CD1c-positive myeloid dendritic cell (primary cell): ENCODE results near the gene PLEKHG1.

ENCODE experiments used
- DNase-seq: peaks from one replicate; pipeline ENCODE4 v3.0.0-alpha.2; 2016; ENCODE audit errors: extremely low spot score

PLEKHG1 gene

DNA sequence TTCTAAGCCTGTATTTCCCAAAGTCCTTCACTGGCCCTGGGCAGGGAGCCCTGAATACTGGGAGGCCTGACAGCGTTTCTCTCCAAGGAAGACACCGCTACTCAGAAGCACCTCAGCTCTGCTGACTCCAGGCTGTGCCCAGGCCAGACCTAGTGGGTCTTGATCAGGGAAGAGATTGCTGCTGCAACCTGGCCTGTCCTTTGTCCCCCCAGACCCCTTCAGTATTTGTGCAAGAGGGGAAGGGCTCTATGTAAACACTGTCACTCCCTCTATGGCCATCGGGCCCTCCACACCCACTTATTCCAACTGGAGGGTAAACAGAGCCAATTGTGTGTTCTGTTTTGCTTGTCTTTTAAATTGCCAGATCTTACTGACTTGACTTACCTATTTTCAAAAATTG lies 20.6 kb downstream of the PLEKHG1 start:
- no peak for DNase-seq

DNA sequence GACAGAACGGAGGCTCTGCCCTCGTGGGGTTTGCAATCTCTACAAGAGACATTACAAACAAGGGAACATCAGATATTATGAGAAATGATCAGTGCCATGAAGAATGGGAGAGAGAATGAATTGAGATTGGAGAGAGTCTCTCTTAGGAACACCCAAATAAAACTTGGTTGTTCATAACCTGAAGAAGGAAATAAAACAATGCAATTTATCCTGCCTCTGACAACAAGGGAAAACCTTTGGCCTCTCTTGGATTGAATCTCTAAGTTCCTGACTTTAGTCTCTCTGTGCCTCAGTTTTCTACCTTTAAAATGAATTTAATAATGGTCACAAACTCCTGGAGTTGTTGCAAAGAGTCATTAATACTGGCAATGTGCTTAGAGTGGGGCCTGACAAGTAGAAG lies 21.1 kb downstream of the PLEKHG1 start:
- DNase-seq, result no peak

DNA sequence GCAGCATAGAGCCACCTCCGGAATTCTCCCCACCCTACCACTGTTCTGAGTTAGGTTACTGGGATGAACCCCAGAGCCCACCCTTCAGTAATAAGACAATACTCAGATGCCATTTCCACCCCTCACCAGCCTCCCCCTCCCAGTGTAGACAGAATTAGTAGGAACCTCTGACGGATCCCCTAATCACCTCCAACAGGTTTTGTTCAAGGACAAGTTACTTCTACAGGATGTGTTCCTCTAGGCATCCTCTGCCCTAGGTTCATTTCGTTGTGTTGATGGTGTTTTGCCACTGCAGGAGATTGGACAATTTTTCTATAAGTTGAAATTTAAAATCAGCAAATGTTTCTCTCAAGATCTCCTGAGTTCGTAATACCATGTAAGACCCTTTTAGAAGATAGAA lies 22.8 kb downstream of the PLEKHG1 start:
- DNase-seq, result no peak

DNA sequence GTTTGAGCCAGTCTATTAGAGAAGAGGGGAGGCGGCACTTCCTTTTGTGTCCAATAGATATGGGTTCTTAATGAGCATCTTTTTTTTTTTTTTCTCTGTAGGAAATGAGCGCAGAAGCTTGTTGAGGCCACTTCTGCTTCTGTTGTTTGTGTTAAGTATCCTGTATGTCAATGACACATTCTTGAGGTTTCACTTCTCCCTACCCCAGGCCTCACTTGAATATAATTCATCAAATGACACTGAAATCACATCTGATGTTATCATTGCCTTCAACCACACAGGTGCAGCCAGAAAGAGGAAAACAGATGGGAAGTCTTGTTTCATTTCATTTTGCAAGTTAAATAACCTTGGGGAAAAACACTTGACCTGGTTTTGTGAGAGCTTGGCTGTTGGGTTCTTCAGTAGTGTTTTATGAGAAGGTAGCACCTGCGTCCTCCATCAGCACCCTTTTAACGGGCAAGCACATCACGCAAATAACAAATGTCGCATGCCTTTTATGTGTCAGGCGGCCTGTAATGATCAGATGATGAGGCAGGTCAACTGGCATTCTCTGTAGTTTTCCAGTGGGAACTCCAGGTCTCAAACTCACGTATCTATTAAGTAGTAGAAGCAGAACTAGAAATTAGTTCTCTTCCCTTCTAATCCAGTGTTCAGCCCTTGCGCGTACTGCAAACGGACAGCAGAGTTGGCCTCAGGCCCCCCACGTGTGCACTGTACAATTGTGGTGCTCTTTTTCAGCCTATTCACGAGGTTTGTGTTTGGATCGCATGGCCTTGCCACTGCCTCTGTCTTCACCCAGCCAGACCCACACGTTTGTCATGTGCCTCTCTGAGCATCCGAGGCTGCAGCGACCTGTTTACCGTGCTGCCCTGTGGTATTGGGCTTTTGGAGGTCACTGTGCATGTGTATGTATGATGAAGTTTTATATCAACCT lies 23.5 kb downstream of the PLEKHG1 start:
- peak; percentile 79 for DNase-seq

DNA sequence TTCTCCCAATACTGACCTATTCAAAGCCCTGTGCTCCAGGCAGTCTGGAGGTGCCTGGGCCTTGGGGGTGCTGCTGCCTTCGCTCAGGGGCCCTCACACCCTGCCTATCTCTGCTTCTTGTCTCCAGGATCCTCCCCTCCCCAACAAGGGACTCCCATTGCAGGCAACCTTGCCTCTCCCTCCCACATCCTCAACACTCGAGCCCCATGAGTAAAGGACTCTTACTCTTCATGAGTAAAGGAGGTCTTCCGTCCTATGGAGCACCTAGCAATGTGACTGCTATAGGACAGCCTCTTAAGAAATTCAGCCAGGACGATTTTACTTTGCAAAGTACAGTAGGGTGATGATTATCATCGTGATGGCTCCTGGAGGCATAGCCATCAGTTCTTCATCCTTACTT lies 24.5 kb downstream of the PLEKHG1 start:
- DNase-seq, result no peak

DNA sequence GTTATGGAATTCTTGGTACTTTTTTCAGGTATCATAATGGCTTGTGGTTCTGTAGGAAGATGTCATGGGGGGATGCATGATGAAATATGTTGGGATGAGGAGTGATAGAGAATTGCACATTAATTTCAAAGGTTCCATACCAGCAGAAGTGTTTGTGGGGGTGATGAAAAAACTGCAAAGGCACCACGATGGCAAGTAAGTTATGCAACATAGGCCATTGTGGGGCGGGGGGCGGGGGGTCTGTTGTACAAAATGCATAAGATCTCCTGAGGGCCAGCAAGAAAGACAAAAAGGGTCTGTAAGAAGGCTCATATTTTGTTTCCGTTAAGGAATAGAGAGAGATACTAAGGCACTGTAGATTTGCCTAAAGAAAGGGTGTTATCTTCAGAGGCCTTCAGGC lies 26.2 kb downstream of the PLEKHG1 start:
- no peak for DNase-seq

DNA sequence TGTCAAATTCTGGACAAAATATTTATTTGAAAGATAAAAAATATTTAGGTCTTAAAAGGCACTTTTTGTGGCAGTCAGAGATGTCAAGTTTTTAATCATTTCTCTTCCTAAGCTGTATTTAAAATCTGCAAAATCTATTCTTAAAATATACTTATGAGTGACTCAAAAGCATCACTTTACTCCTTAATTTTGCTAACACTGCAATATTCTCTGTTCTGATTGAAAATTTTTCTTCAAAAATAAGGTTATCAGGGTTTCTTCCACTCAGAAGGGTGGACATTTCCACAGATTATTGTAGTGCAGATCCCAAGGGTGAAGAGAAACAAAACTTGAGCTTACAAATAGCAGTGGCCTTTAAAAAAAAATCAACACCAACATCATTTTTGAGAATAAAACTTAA lies 27.5 kb downstream of the PLEKHG1 start:
- no peak for DNase-seq

DNA sequence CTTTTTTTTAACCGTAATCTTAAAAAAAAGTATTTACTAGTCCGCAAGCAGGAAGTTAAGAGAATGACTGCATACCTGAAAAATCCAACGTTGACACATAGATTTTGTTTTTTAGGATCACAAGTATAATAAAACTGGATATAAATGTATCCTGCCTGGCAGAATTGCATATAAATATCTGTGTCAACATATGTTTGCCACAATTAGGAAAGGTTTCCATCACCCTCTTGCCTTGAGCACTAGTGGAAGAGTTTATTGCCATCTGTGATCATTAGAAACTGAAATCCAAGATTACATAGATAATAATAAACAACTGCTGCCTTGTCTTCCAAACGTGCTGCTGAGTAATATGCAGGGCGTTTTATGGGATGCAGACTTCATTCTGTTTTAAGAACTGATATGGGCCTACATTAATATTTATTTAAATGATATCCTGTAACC lies 27.9 kb downstream of the PLEKHG1 start:
- no peak for DNase-seq

DNA sequence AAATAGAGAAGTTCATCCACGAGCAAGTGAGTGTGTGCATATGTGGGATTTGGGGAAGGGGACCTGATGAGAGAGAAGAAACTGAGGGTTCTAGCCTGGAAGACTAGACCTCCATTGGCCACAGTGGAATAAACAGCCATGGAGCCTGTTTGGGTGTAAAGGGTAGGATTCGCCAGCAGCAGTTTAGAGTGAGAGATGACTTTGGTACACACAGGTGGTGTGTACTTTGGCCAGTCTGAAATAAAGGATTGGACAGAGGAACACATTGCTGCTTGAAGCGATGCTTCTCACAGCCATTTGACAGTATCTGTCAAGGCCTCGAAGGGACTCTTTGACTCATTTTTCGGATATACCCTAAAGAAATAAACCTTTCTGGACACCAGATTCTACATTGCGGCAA lies 29.2 kb downstream of the PLEKHG1 start:
- DNase-seq, result no peak

DNA sequence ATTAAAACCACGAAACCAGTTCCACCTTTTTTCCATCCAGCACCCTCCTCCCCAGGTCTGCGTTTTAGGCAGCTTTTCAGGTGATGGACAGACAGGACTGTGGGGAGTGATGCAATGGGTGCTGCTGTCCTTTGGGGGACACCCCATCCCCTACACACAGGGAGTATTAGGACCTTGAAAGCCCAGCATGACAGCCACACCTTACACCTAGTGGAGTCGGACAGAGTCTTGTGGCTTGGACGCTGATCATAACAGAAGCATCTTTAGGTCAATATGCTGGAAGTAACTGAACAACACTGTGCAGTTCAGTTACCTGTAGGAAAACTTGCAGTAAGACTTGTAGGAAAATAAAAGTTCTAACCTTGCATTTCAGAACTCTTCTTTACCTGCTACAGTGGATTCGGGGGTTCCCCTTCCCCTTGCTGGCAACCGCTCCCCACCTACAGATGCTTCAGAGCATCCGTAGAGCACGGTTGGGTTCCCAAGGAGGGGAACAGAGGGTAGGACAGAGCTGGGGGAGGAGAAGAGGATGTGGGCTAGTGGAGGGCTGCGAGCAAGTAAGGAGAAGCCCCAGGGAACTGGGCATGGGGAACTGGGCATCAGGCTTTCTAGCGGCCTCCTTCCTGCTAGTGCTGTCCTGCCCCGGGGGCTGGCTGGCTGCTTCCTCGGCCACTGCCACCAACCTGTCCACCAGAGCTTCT lies 31.7 kb downstream of the PLEKHG1 start:
- no peak for DNase-seq

DNA sequence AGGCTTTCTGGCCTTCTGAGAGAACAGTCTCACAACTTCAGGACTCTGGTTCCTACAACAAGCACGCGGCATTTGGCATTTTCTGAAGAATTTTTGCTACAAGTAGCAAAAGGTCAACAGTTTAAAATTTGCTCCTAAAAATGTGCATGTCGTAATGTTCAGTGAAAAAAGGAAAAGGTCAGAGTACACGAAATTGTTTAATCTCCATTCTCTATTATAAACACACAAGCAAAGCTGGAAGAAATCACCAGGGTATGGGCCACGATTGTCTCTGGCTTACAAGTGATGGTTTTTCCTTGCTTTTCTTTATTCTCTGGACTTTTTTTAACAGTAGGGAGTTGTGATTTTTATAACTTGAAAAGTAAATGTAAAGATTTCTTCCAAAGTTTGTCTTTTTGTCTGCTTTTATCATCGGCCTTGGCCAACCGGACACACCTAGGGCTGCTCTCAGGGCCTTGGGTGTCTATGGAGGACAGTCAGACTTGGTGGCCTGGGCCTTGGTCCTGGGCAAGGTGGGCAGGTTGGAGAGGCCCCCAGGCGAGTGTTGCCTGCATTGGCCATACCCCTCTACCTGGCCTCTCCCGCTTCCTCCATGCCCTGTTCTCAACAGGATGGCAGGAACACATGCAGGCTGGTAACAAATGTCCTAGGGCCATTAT lies 32.4 kb downstream of the PLEKHG1 start:
- no peak for DNase-seq

DNA sequence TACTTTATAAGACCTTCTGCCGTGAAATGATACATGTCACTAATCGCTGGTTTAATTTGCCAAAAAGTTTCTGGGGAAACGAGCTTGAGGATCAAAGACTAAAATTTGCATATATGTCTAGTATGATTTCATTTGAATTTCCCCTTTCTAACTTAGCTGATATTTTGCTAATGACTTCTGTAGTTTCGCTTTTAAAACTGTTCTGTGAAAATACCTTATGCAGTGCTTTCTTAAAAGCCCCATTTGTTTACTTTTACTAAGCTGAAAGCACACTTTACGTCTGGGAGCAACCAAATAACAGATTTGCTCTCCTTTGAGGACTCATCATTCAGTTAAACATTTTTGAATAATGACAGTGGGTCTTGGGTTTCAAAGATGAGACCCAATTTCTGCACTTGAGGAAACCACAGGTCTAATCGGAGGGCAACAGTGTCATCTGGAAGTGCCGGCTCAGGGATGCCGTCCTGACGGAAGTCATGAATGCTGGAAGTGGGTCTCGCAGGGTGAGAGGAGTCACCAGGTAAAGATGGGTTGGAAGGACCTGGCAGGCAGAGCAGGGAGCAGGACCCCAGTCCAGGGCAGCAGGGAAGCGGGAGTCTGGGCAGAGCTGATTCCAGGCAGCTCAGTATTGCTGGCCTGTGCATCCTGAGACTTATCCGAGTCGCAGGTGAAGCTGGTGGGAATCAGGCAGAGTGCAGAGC lies 33.2 kb downstream of the PLEKHG1 start:
- no peak for DNase-seq

DNA sequence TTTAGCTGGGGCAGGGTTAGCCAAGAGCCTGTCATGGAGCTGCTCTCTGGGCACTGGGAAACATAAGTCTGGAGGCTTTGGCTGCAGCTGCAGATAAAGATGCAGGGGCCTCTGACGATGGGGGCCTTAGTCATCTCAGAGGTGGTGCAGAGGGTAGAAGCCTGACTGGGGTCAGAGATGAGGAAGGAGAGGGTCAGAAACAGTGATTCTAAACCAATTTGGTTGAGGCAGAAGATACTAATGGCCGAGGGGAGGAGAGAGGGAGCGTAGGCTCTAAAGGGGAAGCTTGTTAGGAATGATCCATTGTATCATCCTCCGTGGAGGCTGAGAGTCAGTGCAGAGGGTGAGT lies 33.8 kb downstream of the PLEKHG1 start:
- DNase-seq, result no peak

DNA sequence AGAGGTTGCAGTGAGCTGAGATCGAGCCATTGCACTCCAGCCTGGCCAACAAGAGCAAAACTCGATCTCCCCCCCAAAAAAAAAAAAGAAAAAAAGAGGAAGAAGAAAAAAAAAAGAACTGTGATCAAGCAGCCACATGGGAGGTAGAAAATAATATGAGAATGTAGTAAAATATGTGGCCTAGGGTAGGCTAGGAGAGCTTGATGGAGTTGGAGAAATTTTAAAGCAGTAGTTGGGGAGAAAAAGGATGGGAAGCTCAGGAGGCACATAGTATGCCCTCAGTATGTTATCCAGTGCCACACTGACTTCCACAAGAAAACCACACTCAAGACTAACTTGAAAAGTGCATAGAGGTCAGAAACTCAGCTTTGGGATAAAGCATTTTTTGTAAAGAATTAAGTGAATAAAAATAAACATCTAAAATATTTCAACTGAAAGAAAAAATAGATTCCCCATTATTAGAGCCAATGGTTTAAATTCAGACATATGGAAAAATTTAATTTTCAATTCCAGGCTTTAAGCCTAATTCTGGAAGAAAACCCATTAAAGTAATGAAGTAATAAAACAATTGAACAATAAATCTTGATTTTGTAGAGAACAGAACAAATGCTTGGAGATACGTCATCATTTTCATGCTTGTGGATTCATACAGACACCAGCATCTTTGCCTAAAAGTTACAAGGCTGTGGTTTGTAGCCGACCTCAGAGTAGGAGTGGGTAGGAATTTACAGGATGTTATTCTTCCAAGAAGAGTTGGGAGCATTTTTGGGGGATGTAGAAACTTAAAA lies 34.7 kb downstream of the PLEKHG1 start:
- DNase-seq, result no peak

DNA sequence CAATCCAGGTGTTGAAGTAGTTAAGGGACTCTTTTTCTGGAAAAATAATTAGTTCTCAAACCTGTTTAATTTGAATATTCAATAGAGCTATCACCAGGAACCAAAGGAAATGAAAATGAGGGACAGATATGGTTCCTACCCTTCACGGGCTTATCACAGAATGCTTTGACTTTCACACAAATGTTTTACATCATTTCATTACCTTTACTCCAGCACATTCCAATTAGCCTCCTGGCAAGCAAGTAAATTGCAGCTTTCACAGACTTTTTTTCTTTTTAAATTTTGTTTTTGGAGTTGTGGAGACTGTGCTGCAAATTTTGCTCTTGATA lies 35.2 kb downstream of the PLEKHG1 start:
- DNase-seq, result no peak

DNA sequence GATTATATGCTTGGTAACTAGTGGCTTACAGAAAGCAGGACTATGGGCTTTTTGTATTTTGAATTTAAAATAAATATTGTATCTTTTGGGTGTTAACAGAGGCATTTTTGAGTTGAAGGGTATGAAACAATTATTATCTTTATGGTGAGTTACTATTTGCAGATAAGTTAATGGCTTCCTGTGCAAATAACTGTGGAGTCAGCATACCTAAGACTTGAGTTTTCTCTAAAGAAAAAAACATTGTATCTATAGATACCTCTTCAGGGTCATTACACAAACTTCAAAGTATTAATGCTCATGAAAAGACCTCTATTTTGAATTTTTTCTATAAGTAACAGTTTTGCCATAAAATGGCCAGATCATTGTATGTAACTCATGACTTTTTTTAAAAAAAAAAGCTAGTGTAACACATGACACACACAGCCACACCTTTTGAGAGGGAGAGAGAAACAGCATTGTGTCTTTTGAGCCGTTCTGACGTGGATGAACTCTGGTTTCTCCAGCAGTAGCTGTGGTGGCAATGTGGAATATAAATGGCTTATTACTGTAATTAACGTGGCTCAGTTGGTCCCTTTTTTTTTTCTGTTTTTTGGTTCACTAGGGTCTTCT lies 36.3 kb downstream of the PLEKHG1 start:
- no peak for DNase-seq

DNA sequence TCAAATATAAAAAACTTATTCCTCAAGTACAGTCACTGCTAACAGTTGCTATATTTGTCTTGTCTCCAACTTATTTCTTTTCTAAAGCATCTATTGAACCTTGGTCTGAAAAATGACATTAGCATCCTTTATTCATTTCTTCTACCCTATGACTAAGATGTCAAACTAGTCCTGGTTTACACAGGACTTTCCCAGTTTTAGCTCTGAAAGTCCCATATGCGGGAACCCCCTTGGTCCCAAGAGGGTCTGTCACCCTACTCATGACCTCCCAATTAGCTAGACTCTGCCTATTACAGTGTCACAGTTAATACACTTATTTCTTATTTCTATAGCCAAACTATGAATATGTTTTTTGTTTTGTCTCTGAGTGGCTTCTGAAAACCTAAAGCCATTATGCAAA lies 37.1 kb downstream of the PLEKHG1 start:
- no peak for DNase-seq

DNA sequence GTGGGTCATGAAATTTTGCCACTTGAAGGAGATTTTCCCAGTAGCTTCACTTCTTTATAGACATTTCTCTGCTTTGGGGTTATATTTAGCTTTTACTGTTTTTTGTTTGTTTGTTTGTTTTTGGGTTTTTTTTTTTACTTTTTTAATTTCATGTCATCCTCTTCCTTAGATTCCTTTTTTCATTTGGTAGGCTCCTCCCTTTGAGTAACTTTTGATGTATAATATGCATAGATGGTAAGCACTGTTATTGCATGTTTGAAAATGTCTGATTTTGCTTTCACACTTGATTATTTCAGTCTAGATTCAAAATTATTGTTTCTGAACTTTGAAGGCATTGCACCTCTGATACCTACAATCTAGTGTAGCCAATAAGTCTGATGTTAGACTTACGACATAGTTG lies 37.6 kb downstream of the PLEKHG1 start:
- DNase-seq, result no peak

DNA sequence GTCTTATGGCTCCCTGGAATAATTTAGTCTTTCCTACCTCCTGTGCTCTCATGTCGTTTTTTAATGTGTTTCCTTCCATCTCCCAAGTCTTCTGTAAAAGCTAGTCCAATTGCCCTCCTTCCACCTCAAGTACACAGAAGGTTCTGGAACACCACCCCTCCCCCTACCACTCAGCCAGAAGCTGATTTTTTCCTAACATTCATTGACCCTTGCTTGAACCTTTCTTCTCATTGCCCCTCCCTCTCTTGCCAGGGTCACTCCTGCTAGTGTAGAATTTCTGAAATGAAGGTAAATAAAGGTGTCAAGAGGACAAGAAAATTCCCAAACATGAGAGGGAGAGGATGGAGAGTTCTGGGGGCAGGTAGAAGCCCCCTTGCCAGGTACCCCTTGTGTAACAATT lies 38.6 kb downstream of the PLEKHG1 start:
- no peak for DNase-seq

DNA sequence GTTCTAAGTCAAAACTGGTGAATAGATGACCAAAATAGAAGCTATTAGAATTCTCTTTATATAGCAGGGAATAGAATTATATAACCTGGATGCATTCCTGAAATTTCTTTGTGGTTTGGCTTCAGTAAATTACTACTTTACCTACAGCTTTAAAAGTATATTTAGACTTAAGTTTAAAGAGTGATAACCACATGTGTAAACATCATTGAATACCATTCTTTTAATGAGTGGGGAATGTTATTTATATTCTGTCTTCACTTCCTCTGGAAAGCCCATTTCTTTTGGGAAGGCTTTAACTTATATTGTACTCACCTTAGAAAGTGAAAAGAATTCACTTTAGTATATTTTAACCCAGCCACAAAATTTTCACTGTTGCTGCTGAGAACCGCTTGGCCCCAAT lies 39.1 kb downstream of the PLEKHG1 start:
- no peak for DNase-seq

DNA sequence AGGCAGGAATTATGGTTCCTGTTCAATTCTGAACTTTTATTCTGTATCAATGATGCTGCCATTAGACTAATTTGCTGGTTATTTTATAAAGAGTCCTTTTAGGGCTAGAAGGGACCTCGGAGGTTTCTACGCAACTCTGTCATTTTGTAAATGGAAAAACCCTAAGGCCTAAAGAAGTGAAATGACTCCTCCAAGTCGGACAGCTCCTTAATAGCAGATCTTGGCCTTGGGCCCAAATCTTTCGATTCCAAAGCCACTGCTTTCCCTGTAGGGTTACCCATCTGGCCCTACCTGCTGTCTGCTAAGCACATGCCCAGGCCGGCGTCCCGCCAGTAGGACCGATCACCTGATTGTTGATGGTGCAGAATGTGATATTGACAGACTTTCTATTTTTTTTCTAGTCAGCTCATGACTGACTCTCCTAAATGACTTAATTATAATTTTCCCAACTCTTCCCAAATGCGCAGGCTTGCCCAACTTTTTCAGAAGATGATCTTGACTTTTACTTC lies 40.2 kb downstream of the PLEKHG1 start:
- DNase-seq, result no peak
